HG03159 (cell line): Measurements from ENCODE around the gene PYDC2.
A peak's percentile ranks its signal among the peaks of the same experiment; 100 is the strongest.

Experiments used
- ATAC-seq: cut with Tn5 transposase; IDR thresholded peaks from one replicate; pipeline ENCODE4 v1.9.1; 2021; ENCODE audit warnings: mild to moderate bottlenecking, moderate library complexity; ENCODE audit not compliant: unreplicated experiment

The PYDC2 gene

GRCh38 chr3:191461113-191461595 lies at the start of gene PYDC2:
PYDC2 (plus strand) TSS chr3:191461163; CDS start chr3:191461163, 0 bp downstream.
- ATAC-seq = no peak

- ATAC-seq = no peak
Observed at GRCh38 chr3:191412759-191413158, 48.2 kb upstream of the PYDC2 start.

- ATAC-seq = no peak
Observed at GRCh38 chr3:191414286-191414685, 46.7 kb upstream of the PYDC2 start.

GRCh38 chr3:191414732-191415131 lies 46.2 kb upstream of the PYDC2 start:
- ATAC-seq = no peak

GRCh38 chr3:191415566-191415965 lies 45.4 kb upstream of the PYDC2 start:
- ATAC-seq = no peak

GRCh38 chr3:191417457-191417729 lies 43.6 kb upstream of the PYDC2 start:
- no peak for ATAC-seq

- no peak for ATAC-seq
Observed at GRCh38 chr3:191420771-191421170, 40.2 kb upstream of the PYDC2 start.

- ATAC-seq = no peak
Observed at GRCh38 chr3:191424881-191425280, 36.1 kb upstream of the PYDC2 start.

- ATAC-seq = no peak
Observed at GRCh38 chr3:191425322-191425734, 35.6 kb upstream of the PYDC2 start.

- no peak for ATAC-seq
Observed at GRCh38 chr3:191426311-191426710, 34.7 kb upstream of the PYDC2 start.

- no peak for ATAC-seq
Observed at GRCh38 chr3:191428177-191428576, 32.8 kb upstream of the PYDC2 start.

- ATAC-seq = no peak
Observed at GRCh38 chr3:191430103-191430502, 30.9 kb upstream of the PYDC2 start.

- ATAC-seq = no peak
Observed at GRCh38 chr3:191431160-191431822, 29.7 kb upstream of the PYDC2 start.

GRCh38 chr3:191432162-191432561 lies 28.8 kb upstream of the PYDC2 start:
- no peak for ATAC-seq

- no peak for ATAC-seq
Observed at GRCh38 chr3:191434024-191434423, 26.9 kb upstream of the PYDC2 start.

- no peak for ATAC-seq
Observed at GRCh38 chr3:191435981-191436380, 25.0 kb upstream of the PYDC2 start.

GRCh38 chr3:191438150-191438814 lies 22.7 kb upstream of the PYDC2 start:
- ATAC-seq = no peak

- ATAC-seq = no peak
Observed at GRCh38 chr3:191440532-191440931, 20.4 kb upstream of the PYDC2 start.

- no peak for ATAC-seq
Observed at GRCh38 chr3:191441687-191442086, 19.3 kb upstream of the PYDC2 start.

GRCh38 chr3:191444569-191444968 lies 16.4 kb upstream of the PYDC2 start:
- ATAC-seq = no peak

- ATAC-seq = no peak
Observed at GRCh38 chr3:191449256-191449655, 11.7 kb upstream of the PYDC2 start.

- peak; percentile 89 for ATAC-seq
Observed at GRCh38 chr3:191455257-191455952, 5.6 kb upstream of the PYDC2 start.
